ENCODE measurements around the gene ZNF749.

GRCh38 chr19:57443121-57443696 lies 8.1 kb downstream of the ZNF749 start:
- TF ChIP-seq NFYB (IDR thresholded peaks at IDR 0.05; ENCODE audit: insufficient read depth, low read depth, low read length): no peak
- no peak for TF ChIP-seq CTCF (IDR thresholded peaks at IDR 0.05 in 2 of 3, conservative IDR thresholded peaks at IDR 0.05 in 1 of 3; ENCODE audit: control insufficient read depth in 2 of 3, extremely low read depth in 1 of 3, insufficient read depth in 1 of 3, low read depth in 3 of 3, low read length in 3 of 3)

All from GM12878 (cell line).